Measurements from ENCODE around the gene FTCDNL1.

The FTCDNL1 gene

GRCh38 chr2:199818026-199818425 is 33.0 kb downstream of the FTCDNL1 start:
- no peak for TF ChIP-seq EZH2 (optimal IDR thresholded peaks at IDR 0.05; ENCODE audit: low read depth, low read length)
- TF ChIP-seq EZH2phosphoT487 (IDR thresholded peaks at IDR 0.05; ENCODE audit: low read length) = no peak
- TF ChIP-seq CTCF (IDR thresholded peaks at IDR 0.05; ENCODE audit: low read length) = no peak
- no peaks in the 10 kb centered on the region for H3K4me1 ChIP-seq (ENCODE audit: low read length)
- no peak overlapping the region for H3K27ac ChIP-seq (ENCODE audit: low read length)
- no peak overlapping the region for H3K4me2 ChIP-seq (ENCODE audit: low read depth, low read length)
- H3K27me3 ChIP-seq (replicated peaks; ENCODE audit: insufficient read depth, low read length) = no peaks in the 10 kb centered on the region
- no peak for DNase-seq
- no peak overlapping the region for H3K9ac ChIP-seq (ENCODE audit: low read length)
- H3K36me3 ChIP-seq (replicated peaks; ENCODE audit: insufficient read depth, low read length) = no peaks in the 10 kb centered on the region
- no peaks in the 10 kb centered on the region for H3K9me3 ChIP-seq (replicated peaks; ENCODE audit: insufficient read depth, low read length)
- no peaks in the 10 kb centered on the region for H3F3A ChIP-seq (ENCODE audit: insufficient read depth, low read length)
- H3K9me2 ChIP-seq (replicated peaks; ENCODE audit: insufficient read depth, low read length) = no peaks in the 10 kb centered on the region
- no peaks in the 10 kb centered on the region for H3K79me2 ChIP-seq (ENCODE audit: low read length)
- H3K4me3 ChIP-seq (ENCODE audit: low read length) = no peak overlapping the region
- H2AFZ ChIP-seq (ENCODE audit: low read length) = no peak overlapping the region
- no peaks in the 10 kb centered on the region for H4K20me1 ChIP-seq (ENCODE audit: insufficient read depth, low read length)

GRCh38 chr2:199814817-199815211 is 36.2 kb downstream of the FTCDNL1 start:
- DNase-seq = no peak
- Histone ChIP-seq H3F3A (ENCODE audit: insufficient read depth, low read length) (no peaks in the 10 kb centered on the region), H3K9me2 (replicated peaks; ENCODE audit: insufficient read depth, low read length) (no peaks in the 10 kb centered on the region), H3K27ac (ENCODE audit: low read length) (no peak overlapping the region), H3K4me1 (ENCODE audit: low read length) (no peaks in the 10 kb centered on the region), H3K4me2 (ENCODE audit: low read depth, low read length) (no peak overlapping the region), H3K4me3 (ENCODE audit: low read length) (no peak overlapping the region), H3K36me3 (replicated peaks; ENCODE audit: insufficient read depth, low read length) (no peaks in the 10 kb centered on the region), H3K27me3 (replicated peaks; ENCODE audit: insufficient read depth, low read length) (no peaks in the 10 kb centered on the region), H3K79me2 (ENCODE audit: low read length) (no peaks in the 10 kb centered on the region), H2AFZ (ENCODE audit: low read length) (no peak overlapping the region), H4K20me1 (ENCODE audit: insufficient read depth, low read length) (no peaks in the 10 kb centered on the region), H3K9me3 (replicated peaks; ENCODE audit: insufficient read depth, low read length) (no peaks in the 10 kb centered on the region), H3K9ac (ENCODE audit: low read length) (no peak overlapping the region)
- TF ChIP-seq EZH2phosphoT487 (IDR thresholded peaks at IDR 0.05; ENCODE audit: low read length) = no peak
- no peak for TF ChIP-seq CTCF (IDR thresholded peaks at IDR 0.05; ENCODE audit: low read length)
- TF ChIP-seq EZH2 (optimal IDR thresholded peaks at IDR 0.05; ENCODE audit: low read depth, low read length) = no peak

DNA sequence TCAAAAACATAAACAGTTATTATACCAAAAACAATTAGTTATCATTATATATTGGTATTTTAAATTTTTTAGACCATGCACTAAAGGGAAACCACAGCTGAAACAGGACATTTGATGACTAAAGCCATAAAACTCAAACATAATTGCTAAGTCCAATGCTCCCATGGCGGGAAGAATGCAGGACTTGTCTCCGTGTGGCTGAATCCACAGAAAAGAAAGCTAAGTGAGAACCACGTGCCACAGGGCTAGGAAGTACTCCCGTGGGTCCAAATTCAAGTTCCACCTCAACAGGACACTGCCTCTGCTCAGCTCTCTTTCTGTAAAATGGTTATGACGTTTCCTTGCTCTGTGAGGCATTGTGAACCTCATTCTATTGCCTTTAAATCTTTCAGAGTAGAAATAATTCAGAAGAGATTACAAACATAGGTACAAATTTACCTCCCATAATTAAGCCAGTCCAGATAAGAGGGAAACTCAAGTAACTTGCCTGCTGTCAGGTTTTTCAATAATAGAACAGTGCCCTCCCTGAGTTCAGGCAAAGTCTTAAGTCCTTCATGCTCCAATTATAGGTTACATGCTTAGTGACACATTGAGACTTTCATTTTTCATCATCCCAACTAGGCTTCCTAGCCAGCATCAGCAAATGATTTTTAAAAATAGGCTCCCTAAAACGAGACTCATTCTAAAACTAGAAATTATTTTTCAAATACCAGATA is 36.7 kb downstream of the FTCDNL1 start:
- Histone ChIP-seq H3K9me2 (replicated peaks; ENCODE audit: insufficient read depth, low read length) (no peaks in the 10 kb centered on the region), H3K9ac (ENCODE audit: low read length) (no peak overlapping the region), H3K4me1 (ENCODE audit: low read length) (no peaks in the 10 kb centered on the region), H2AFZ (ENCODE audit: low read length) (no peak overlapping the region), H3K4me3 (ENCODE audit: low read length) (no peak overlapping the region), H3K27me3 (replicated peaks; ENCODE audit: insufficient read depth, low read length) (no peaks in the 10 kb centered on the region), H3K4me2 (ENCODE audit: low read depth, low read length) (no peak overlapping the region), H3K79me2 (ENCODE audit: low read length) (no peaks in the 10 kb centered on the region), H3K36me3 (replicated peaks; ENCODE audit: insufficient read depth, low read length) (no peaks in the 10 kb centered on the region), H3K9me3 (replicated peaks; ENCODE audit: insufficient read depth, low read length) (no peaks in the 10 kb centered on the region), H3F3A (ENCODE audit: insufficient read depth, low read length) (no peaks in the 10 kb centered on the region), H3K27ac (ENCODE audit: low read length) (no peak overlapping the region), H4K20me1 (ENCODE audit: insufficient read depth, low read length) (no peaks in the 10 kb centered on the region)
- DNase-seq = no peak
- no peak for TF ChIP-seq EZH2phosphoT487 (IDR thresholded peaks at IDR 0.05; ENCODE audit: low read length)
- no peak for TF ChIP-seq EZH2 (optimal IDR thresholded peaks at IDR 0.05; ENCODE audit: low read depth, low read length)
- no peak for TF ChIP-seq CTCF (IDR thresholded peaks at IDR 0.05; ENCODE audit: low read length)
